ENCODE data around the gene MAP3K2. TPM values are rescaled to one million over a fixed set of nuclear protein-coding genes. Genes with fewer than 3 reads are reported as not detected.
A peak's percentile ranks its signal among the peaks of the same experiment; 100 is the strongest.

Gene MAP3K2
- total and polyA plus RNA-seq, 2 experiments from 2014 or later: 10.2 to 23.5 TPM

DNA sequence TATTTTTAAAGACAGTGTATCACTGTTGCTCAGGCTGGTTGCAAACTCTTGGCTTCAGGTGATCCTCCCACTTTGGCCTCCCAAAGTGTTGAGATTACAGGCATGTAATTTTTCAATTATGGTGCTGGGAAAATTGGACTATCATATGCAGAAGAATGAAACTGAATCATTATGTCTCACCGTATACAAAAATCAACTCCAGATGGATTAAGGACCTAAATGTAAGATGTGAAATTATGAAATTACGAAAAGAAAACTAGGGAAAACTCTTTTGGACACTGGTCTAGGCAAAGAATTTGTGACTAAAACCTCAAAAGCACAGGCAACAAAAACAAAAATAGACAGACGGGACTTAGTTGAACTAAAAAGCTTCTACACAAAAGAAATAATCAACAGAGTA is 31.2 kb downstream of the MAP3K2 start:
- peaks cover 2% of the 10 kb centered on the region for H3K27me3 Mint-ChIP-seq (ENCODE audit: insufficient read depth, low read depth, poor library complexity)
- Histone ChIP-seq H3K9me2 (ENCODE audit: insufficient read depth) (no peaks in the 10 kb centered on the region), H3K27me3 (ENCODE audit: insufficient read depth) (no peaks in the 10 kb centered on the region), H3K4me1 (ENCODE audit: insufficient read depth) (peaks cover 31% of the 10 kb centered on the region), H3K79me2 (replicated peaks; ENCODE audit: insufficient read depth) (peaks cover 66% of the 10 kb centered on the region), H3K36me3 (ENCODE audit: insufficient read depth) (no peaks in the 10 kb centered on the region), H3F3A (replicated peaks; ENCODE audit: low read depth) (no peaks in the 10 kb centered on the region), H2AFZ (no peak overlapping the region), H3K27ac (ENCODE audit: low read depth) (no peak overlapping the region), H3K4me2 (no peak overlapping the region), H4K20me1 (replicated peaks; ENCODE audit: insufficient read depth) (no peaks in the 10 kb centered on the region; the same call in 1 of the 2 replicates), H3K4me3 (no peak overlapping the region)
- peaks cover 9% of the 10 kb centered on the region; the same call in 2 of the 3 replicates for H3K36me3 Mint-ChIP-seq (ENCODE audit: low read depth)
- no peak overlapping the region for H3K4me3 Mint-ChIP-seq
- H3K9me3 Mint-ChIP-seq: peaks cover 10% of the 10 kb centered on the region; the same call in 2 of the 3 replicates
- no peak for ATAC-seq
- TF ChIP-seq, protein P1, sequence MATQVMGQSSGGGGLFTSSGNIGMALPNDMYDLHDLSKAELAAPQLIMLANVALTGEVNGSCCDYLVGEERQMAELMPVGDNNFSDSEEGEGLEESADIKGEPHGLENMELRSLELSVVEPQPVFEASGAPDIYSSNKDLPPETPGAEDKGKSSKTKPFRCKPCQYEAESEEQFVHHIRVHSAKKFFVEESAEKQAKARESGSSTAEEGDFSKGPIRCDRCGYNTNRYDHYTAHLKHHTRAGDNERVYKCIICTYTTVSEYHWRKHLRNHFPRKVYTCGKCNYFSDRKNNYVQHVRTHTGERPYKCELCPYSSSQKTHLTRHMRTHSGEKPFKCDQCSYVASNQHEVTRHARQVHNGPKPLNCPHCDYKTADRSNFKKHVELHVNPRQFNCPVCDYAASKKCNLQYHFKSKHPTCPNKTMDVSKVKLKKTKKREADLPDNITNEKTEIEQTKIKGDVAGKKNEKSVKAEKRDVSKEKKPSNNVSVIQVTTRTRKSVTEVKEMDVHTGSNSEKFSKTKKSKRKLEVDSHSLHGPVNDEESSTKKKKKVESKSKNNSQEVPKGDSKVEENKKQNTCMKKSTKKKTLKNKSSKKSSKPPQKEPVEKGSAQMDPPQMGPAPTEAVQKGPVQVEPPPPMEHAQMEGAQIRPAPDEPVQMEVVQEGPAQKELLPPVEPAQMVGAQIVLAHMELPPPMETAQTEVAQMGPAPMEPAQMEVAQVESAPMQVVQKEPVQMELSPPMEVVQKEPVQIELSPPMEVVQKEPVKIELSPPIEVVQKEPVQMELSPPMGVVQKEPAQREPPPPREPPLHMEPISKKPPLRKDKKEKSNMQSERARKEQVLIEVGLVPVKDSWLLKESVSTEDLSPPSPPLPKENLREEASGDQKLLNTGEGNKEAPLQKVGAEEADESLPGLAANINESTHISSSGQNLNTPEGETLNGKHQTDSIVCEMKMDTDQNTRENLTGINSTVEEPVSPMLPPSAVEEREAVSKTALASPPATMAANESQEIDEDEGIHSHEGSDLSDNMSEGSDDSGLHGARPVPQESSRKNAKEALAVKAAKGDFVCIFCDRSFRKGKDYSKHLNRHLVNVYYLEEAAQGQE (IDR thresholded peaks at IDR 0.05; ENCODE audit: unreplicated experiment): no peak
- TF ChIP-seq JUNB (IDR thresholded peaks at IDR 0.05; ENCODE audit: unreplicated experiment) (no peak), ZNF114 (CRISPR knock-in tag; IDR thresholded peaks at IDR 0.05) (no peak), NANOG (IDR thresholded peaks at IDR 0.05; ENCODE audit: borderline replicate concordance) (no peak), STAT1 (IDR thresholded peaks at IDR 0.05; ENCODE audit: unreplicated experiment) (no peak), EZH2 (IDR thresholded peaks at IDR 0.05; ENCODE audit: low read depth, unreplicated experiment) (no peak), CREB1 (CRISPR knock-in tag; IDR thresholded peaks at IDR 0.05; ENCODE audit: low read depth) (no peak), ZNF331 (CRISPR knock-in tag; IDR thresholded peaks at IDR 0.05; ENCODE audit: low read depth) (no peak)
- TF ChIP-seq, protein P2, sequence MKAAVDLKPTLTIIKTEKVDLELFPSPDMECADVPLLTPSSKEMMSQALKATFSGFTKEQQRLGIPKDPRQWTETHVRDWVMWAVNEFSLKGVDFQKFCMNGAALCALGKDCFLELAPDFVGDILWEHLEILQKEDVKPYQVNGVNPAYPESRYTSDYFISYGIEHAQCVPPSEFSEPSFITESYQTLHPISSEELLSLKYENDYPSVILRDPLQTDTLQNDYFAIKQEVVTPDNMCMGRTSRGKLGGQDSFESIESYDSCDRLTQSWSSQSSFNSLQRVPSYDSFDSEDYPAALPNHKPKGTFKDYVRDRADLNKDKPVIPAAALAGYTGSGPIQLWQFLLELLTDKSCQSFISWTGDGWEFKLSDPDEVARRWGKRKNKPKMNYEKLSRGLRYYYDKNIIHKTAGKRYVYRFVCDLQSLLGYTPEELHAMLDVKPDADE (IDR thresholded peaks at IDR 0.05): no peak
- TF ChIP-seq, protein P3, sequence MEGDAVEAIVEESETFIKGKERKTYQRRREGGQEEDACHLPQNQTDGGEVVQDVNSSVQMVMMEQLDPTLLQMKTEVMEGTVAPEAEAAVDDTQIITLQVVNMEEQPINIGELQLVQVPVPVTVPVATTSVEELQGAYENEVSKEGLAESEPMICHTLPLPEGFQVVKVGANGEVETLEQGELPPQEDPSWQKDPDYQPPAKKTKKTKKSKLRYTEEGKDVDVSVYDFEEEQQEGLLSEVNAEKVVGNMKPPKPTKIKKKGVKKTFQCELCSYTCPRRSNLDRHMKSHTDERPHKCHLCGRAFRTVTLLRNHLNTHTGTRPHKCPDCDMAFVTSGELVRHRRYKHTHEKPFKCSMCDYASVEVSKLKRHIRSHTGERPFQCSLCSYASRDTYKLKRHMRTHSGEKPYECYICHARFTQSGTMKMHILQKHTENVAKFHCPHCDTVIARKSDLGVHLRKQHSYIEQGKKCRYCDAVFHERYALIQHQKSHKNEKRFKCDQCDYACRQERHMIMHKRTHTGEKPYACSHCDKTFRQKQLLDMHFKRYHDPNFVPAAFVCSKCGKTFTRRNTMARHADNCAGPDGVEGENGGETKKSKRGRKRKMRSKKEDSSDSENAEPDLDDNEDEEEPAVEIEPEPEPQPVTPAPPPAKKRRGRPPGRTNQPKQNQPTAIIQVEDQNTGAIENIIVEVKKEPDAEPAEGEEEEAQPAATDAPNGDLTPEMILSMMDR (conservative IDR thresholded peaks at IDR 0.05; ENCODE audit: low read depth in 2 of 2): no peak
- 0 out of 2 replicates have a peak overlapping the region, but pooled peaks have one; percentile 6 for H3K27ac Mint-ChIP-seq
- DNase-seq (ENCODE audit: low spot score): no peak
- H3K4me1 Mint-ChIP-seq: peaks cover 26% of the 10 kb centered on the region
